Neural progenitor cell (in vitro differentiated cells): ENCODE results near the gene TMPRSS6. TPM values are rescaled to one million over a fixed set of nuclear protein-coding genes. Genes with fewer than 3 reads are reported as not detected.

Experiments used
- DNase-seq: peaks from one replicate; pipeline ENCODE4 v3.0.0-alpha.2; 2016; ENCODE audit warnings: low spot score
- H2AFZ ChIP-seq: fragments of 200-600 bp; sonication (generic); replicated peaks from 2 replicates; pipeline ENCODE4 v1.6.1; 2016; ENCODE audit warnings: antibody characterized with exemption
- H3F3A ChIP-seq: fragments of 200-600 bp; sonication (generic); 2 replicates; pipeline ENCODE4 v1.6.1; 2016; ENCODE audit warnings: antibody characterized with exemption, low read depth
- H3K27ac ChIP-seq: fragments of 200-600 bp; sonication (generic); 2 replicates; pipeline ENCODE4 v1.5.1; 2016; ENCODE audit warnings: mild to moderate bottlenecking
- H3K27me3 ChIP-seq: fragments of 200-600 bp; sonication (generic); 2 replicates; pipeline ENCODE4 v1.6.1; 2016; ENCODE audit warnings: mild to moderate bottlenecking, moderate library complexity
- H3K36me3 ChIP-seq: fragments of 200-600 bp; sonication (generic); 2 replicates; pipeline ENCODE4 v1.5.1; 2016
- H3K4me1 ChIP-seq: fragments of 200-600 bp; sonication (generic); 2 replicates; pipeline ENCODE4 v1.6.1; 2016; ENCODE audit warnings: mixed run types
- H3K4me2 ChIP-seq: fragments of 200-600 bp; sonication (generic); 2 replicates; pipeline ENCODE4 v1.6.1; 2016
- H3K4me3 ChIP-seq: fragments of 200-600 bp; sonication (generic); 2 replicates; pipeline ENCODE4 v1.5.1; 2016
- H3K79me2 ChIP-seq: fragments of 200-600 bp; sonication (generic); 2 replicates; pipeline ENCODE4 v1.6.1; 2016; ENCODE audit warnings: low read depth
- H3K9ac ChIP-seq: fragments of 200-600 bp; sonication (generic); 2 replicates; pipeline ENCODE4 v1.6.1; 2016
- H3K9me3 ChIP-seq: fragments of 200-600 bp; sonication (generic); 2 replicates; pipeline ENCODE4 v1.5.1; 2016; ENCODE audit warnings: low read depth
- H4K20me1 ChIP-seq: fragments of 200-600 bp; sonication (generic); 2 replicates; pipeline ENCODE4 v1.6.1; 2016; ENCODE audit warnings: low read depth
- H3K27ac Mint-ChIP-seq: 3 replicates; pipeline ENCODE4 v1.8.0; 2021; ENCODE audit warnings: mixed read lengths
- H3K27me3 Mint-ChIP-seq: 2 replicates; pipeline ENCODE4 v1.8.0; 2022; ENCODE audit warnings: low read depth, mild to moderate bottlenecking, inconsistent platforms, moderate library complexity, mixed read lengths; ENCODE audit not compliant: insufficient read depth
- H3K36me3 Mint-ChIP-seq: 3 replicates; pipeline ENCODE4 v1.8.0; 2021; ENCODE audit warnings: mixed read lengths
- H3K4me1 Mint-ChIP-seq: 3 replicates; pipeline ENCODE4 v1.8.0; 2021; ENCODE audit warnings: mixed read lengths
- H3K4me3 Mint-ChIP-seq: 3 replicates; pipeline ENCODE4 v1.8.0; 2021; ENCODE audit warnings: mild to moderate bottlenecking, moderate library complexity, mixed read lengths
- H3K9me3 Mint-ChIP-seq: 3 replicates; pipeline ENCODE4 v1.8.0; 2020; ENCODE audit warnings: mixed read lengths
- CTCF ChIP-seq: fragments of 200-600 bp; sonication (generic); IDR thresholded peaks from 2 replicates; pipeline ENCODE4 v1.5.1; 2017; ENCODE audit warnings: antibody characterized with exemption, mild to moderate bottlenecking
- EZH2 ChIP-seq: fragments of 200-600 bp; sonication (generic); IDR thresholded peaks from 2 replicates; pipeline ENCODE4 v1.6.1; 2017; ENCODE audit warnings: antibody characterized with exemption, mild to moderate bottlenecking, moderate library complexity
- EZH2phosphoT487 ChIP-seq: fragments of 200-600 bp; sonication (generic); IDR thresholded peaks from 2 replicates; pipeline ENCODE4 v1.6.1; 2017; ENCODE audit warnings: antibody characterized with exemption
- total RNA-seq: library from RNA; depleted of rRNA; stranded (reverse); fragments of >200 nt; gene quantifications from 2 replicates; pipeline ENCODE4 v1.2.3, GENCODE V29; 2015; ENCODE audit warnings: low replicate concordance

Gene TMPRSS6
- total RNA-seq, 1 donor from 2014 or later, result not detected

DNA sequence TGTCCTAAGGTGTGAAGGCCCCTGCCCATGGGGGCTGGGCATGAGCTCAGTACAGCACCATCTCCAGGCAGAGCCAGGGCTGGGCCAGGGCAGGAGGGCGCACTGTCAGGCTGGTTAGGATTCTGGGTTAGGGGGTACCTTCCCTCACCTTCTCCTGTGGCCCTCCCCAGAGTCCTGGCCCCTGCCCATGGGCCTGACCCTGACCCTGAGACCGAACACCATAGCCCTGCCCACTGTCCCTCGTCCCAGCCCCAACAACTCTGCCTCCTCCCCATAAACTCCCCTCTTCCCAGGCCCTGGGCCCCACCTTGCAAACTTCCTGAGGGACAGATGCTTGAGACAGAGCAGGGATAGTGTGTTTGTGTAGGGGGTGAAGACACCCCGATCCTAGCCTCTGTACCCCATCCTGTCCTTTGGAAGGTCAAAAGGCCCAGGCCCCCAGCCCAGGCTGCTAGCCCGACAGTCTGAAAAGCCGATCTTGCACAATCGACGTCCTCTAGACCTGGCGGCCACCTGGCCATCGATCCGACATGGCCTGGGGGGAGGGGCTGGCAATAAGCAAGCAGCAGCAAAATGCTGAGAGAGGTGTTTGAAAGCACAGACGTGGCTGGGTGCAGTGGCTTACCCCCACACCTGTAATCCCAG is 2.7 kb upstream of the TMPRSS6 start:
- Histone ChIP-seq H3K9me3 (no peaks in the 10 kb centered on the region), H3K4me1 (peaks cover 7% of the 10 kb centered on the region), H3K27ac (no peak overlapping the region), H3K79me2 (no peaks in the 10 kb centered on the region), H3F3A (no peaks in the 10 kb centered on the region), H3K27me3 (no peaks in the 10 kb centered on the region), H4K20me1 (no peaks in the 10 kb centered on the region), H3K4me2 (no peak overlapping the region), H3K9ac (no peak overlapping the region), H3K4me3 (no peak overlapping the region), H2AFZ (no peak overlapping the region), H3K36me3 (no peaks in the 10 kb centered on the region)
- DNase-seq, result no peak
- Mint-ChIP-seq H3K4me3 (no peak overlapping the region), H3K4me1 (peaks cover 6% of the 10 kb centered on the region), H3K27me3 (peaks cover 13% of the 10 kb centered on the region), H3K36me3 (no peaks in the 10 kb centered on the region), H3K9me3 (no peaks in the 10 kb centered on the region), H3K27ac (peak overlapping the region; percentile 32)
- no peak for TF ChIP-seq CTCF
- no peak for TF ChIP-seq EZH2phosphoT487
- no peak for TF ChIP-seq EZH2

GRCh38 chr22:37111156-37111717 is 1.7 kb upstream of the TMPRSS6 start:
- Mint-ChIP-seq H3K9me3 (no peaks in the 10 kb centered on the region), H3K4me1 (peaks cover 6% of the 10 kb centered on the region), H3K36me3 (no peaks in the 10 kb centered on the region), H3K27me3 (peaks cover 14% of the 10 kb centered on the region), H3K27ac (peak overlapping the region; percentile 17), H3K4me3 (no peak overlapping the region)
- Histone ChIP-seq H4K20me1 (no peaks in the 10 kb centered on the region), H3K36me3 (no peaks in the 10 kb centered on the region), H3F3A (no peaks in the 10 kb centered on the region), H3K27me3 (no peaks in the 10 kb centered on the region), H3K79me2 (no peaks in the 10 kb centered on the region), H2AFZ (no peak overlapping the region), H3K4me2 (no peak overlapping the region), H3K4me3 (no peak overlapping the region), H3K27ac (no peak overlapping the region), H3K9me3 (no peaks in the 10 kb centered on the region), H3K4me1 (peaks cover 7% of the 10 kb centered on the region), H3K9ac (no peak overlapping the region)
- no peak for DNase-seq
- TF ChIP-seq EZH2phosphoT487 (no peak), CTCF (no peak), EZH2 (no peak)

- Mint-ChIP-seq H3K27ac (no peak overlapping the region), H3K27me3 (peaks cover 23% of the 10 kb centered on the region), H3K36me3 (no peaks in the 10 kb centered on the region), H3K4me1 (peaks cover 15% of the 10 kb centered on the region), H3K4me3 (no peak overlapping the region), H3K9me3 (no peaks in the 10 kb centered on the region)
- Histone ChIP-seq H3F3A (no peaks in the 10 kb centered on the region), H3K4me1 (no peaks in the 10 kb centered on the region), H4K20me1 (no peaks in the 10 kb centered on the region), H3K9ac (no peak overlapping the region), H3K27me3 (no peaks in the 10 kb centered on the region), H3K4me2 (no peak overlapping the region), H3K9me3 (no peaks in the 10 kb centered on the region), H3K4me3 (no peak overlapping the region), H3K79me2 (no peaks in the 10 kb centered on the region), H3K36me3 (no peaks in the 10 kb centered on the region), H3K27ac (no peak overlapping the region), H2AFZ (no peak overlapping the region)
- no peak for DNase-seq
- TF ChIP-seq EZH2phosphoT487, result no peak
- no peak for TF ChIP-seq EZH2
- TF ChIP-seq CTCF, result no peak
Observed at GRCh38 chr22:37107816-37108621, 1.5 kb downstream of the TMPRSS6 start.
